Astrocyte of the spinal cord (primary cell): ENCODE data around the gene ARSI.

Source experiments
- DNase-seq: peaks from one replicate; pipeline ENCODE4 v3.0.0; 2011; ENCODE audit warnings: low read depth, low spot score
- H3K4me3 ChIP-seq: 2 replicates; pipeline ENCODE4 v1.5.1; 2011; ENCODE audit warnings: low read depth, mild to moderate bottlenecking, low read length, moderate library complexity
- in situ Hi-C: cut with HindIII; loops from 2 replicates; pipeline ENCODE4 v1.10.0; 2017; ENCODE audit warnings: low sequenced_read_pairs
- TF ChIP-seq, protein P1 (sequence below): IDR thresholded peaks from 2 replicates; pipeline ENCODE4 v1.5.1; 2012; ENCODE audit warnings: low read depth, mild to moderate bottlenecking, low read length, inconsistent platforms

Gene ARSI

DNA sequence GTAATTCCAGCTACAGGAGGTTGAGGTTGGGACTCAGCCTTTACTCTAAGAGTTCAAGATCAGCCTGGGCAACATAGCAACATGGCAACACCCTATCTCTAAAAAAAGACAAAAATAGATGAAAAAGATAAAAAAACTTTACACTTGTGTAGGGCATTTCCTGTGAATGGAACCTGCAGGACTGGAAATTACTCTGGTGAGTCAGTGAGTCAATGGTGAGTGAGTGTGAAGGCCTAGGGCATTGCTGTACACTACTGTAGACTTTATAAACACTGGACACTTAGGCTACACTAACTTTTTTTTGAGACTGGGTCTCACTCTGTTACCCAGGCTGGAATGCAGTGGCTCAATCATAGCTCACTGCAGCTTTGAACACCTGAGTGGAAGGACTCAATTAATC is 19.5 kb upstream of the ARSI start:
- H3K4me3 ChIP-seq: no peak overlapping the region
- in situ Hi-C loops: no loop called here
- peak; percentile 50 for DNase-seq
- TF ChIP-seq, protein P1, sequence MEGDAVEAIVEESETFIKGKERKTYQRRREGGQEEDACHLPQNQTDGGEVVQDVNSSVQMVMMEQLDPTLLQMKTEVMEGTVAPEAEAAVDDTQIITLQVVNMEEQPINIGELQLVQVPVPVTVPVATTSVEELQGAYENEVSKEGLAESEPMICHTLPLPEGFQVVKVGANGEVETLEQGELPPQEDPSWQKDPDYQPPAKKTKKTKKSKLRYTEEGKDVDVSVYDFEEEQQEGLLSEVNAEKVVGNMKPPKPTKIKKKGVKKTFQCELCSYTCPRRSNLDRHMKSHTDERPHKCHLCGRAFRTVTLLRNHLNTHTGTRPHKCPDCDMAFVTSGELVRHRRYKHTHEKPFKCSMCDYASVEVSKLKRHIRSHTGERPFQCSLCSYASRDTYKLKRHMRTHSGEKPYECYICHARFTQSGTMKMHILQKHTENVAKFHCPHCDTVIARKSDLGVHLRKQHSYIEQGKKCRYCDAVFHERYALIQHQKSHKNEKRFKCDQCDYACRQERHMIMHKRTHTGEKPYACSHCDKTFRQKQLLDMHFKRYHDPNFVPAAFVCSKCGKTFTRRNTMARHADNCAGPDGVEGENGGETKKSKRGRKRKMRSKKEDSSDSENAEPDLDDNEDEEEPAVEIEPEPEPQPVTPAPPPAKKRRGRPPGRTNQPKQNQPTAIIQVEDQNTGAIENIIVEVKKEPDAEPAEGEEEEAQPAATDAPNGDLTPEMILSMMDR: no peak

- DNase-seq: no peak
- in situ Hi-C loops: no loop called here
- no peak overlapping the region for H3K4me3 ChIP-seq
- TF ChIP-seq, protein P1: no peak
Observed at GRCh38 chr5:150321784-150322183, 19.1 kb upstream of the ARSI start.

DNA sequence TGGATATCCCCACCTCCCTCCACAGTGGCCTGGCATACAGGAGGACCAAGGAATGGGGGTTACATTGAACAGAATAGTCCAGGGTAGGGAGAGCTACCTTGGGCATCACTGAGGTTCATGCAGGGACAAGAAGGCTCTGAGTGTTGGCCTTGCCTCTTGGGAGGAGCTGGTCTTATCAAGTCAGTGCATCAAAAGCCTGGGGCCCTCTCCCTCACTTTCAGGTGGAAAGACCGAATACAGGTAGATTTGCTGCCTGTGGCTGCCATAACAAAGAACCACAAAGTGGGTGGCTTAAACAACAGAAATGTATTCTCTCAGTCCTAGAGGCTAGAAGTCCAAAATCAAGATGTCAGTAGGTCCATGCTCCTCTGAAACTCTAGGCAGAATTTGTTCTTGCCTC is 18.5 kb upstream of the ARSI start:
- DNase-seq: no peak
- TF ChIP-seq, protein P1: no peak
- in situ Hi-C loops: no loop called here
- no peak overlapping the region for H3K4me3 ChIP-seq

- peak; percentile 71 for DNase-seq
- TF ChIP-seq, protein P1: no peak
- in situ Hi-C loops: no loop called here
- H3K4me3 ChIP-seq: no peak overlapping the region
Observed at GRCh38 chr5:150320044-150320613, 17.4 kb upstream of the ARSI start.

GRCh38 chr5:150319484-150319790 is 16.7 kb upstream of the ARSI start:
- no peak for DNase-seq
- TF ChIP-seq, protein P1: no peak
- no peak overlapping the region for H3K4me3 ChIP-seq
- in situ Hi-C loops: no loop called here

- H3K4me3 ChIP-seq: no peak overlapping the region
- in situ Hi-C loops: no loop called here
- TF ChIP-seq, protein P1: no peak
- DNase-seq: no peak
Observed at GRCh38 chr5:150318613-150319483, 16.1 kb upstream of the ARSI start.
